Cardiac muscle cell (in vitro differentiated cells and primary cell): Measurements from ENCODE around the gene CDK4. TPM values are rescaled to one million over a fixed set of nuclear protein-coding genes. Genes with fewer than 3 reads are reported as not detected.

Experiments
- DNase-seq, 2 donors: peaks; one replicate each; pipeline versions ENCODE4 v3.0.0 to v3.0.0-alpha.2; 2010 to 2017; ENCODE audit warnings: low read depth in 1 of 2, low spot score in 1 of 2
- H3K27ac ChIP-seq: fragments of 200-600 bp; sonication (generic); 2 replicates; pipeline ENCODE4 v1.5.1; 2016
- H3K27me3 ChIP-seq: fragments of 200-600 bp; sonication (generic); 2 replicates; pipeline ENCODE4 v1.6.0; 2016; ENCODE audit warnings: control low read depth
- H3K36me3 ChIP-seq: fragments of 200-600 bp; sonication (generic); 2 replicates; pipeline ENCODE4 v1.5.1; 2016; ENCODE audit warnings: control low read depth
- H3K4me1 ChIP-seq: fragments of 200-600 bp; sonication (generic); 2 replicates; pipeline ENCODE4 v1.8.1; 2017; ENCODE audit warnings: low read depth, mild to moderate bottlenecking, mixed run types
- H3K4me3 ChIP-seq: fragments of 200-600 bp; sonication (generic); 2 replicates; pipeline ENCODE4 v1.5.1; 2016; ENCODE audit warnings: mild to moderate bottlenecking
- H3K9me3 ChIP-seq: fragments of 200-600 bp; sonication (generic); 2 replicates; pipeline ENCODE4 v1.5.1; 2017; ENCODE audit warnings: low read depth, mild to moderate bottlenecking, control low read depth
- CTCF ChIP-seq: IDR thresholded peaks from 2 replicates; pipeline ENCODE4 v1.5.1; 2012; ENCODE audit warnings: low read depth, mild to moderate bottlenecking, low read length
- polyA plus RNA-seq: library from polyadenylated mRNA; unstranded; fragments of >200 nt; fragmentation: Nextera tagmentation; extraction: Ambion mirVana; gene quantifications from 2 replicates; pipeline ENCODE4 v1.2.1, GENCODE V29; 2016
- total RNA-seq: library from RNA; depleted of rRNA; stranded (reverse); fragments of >200 nt; gene quantifications from 2 replicates; pipeline ENCODE4 v1.2.3, GENCODE V29; 2016

The CDK4 gene
- total and polyA plus RNA-seq, 2 experiments from 2014 or later, result 75.8 to 172 TPM

GRCh38 chr12:57781801-57782200, 29.7 kb upstream of the CDK4 start:
- peaks cover 6% of the 10 kb centered on the region for H3K4me1 ChIP-seq
- DNase-seq, result no peak
- no peak overlapping the region for H3K27ac ChIP-seq
- no peaks in the 10 kb centered on the region for H3K27me3 ChIP-seq
- peaks cover 10% of the 10 kb centered on the region for H3K36me3 ChIP-seq
- TF ChIP-seq CTCF, result no peak
- no peaks in the 10 kb centered on the region for H3K9me3 ChIP-seq
- no peak overlapping the region for H3K4me3 ChIP-seq

GRCh38 chr12:57781244-57781643, 29.1 kb upstream of the CDK4 start:
- no peak for TF ChIP-seq CTCF
- Histone ChIP-seq H3K4me3 (no peak overlapping the region), H3K4me1 (peaks cover 6% of the 10 kb centered on the region), H3K9me3 (no peaks in the 10 kb centered on the region), H3K27me3 (no peaks in the 10 kb centered on the region), H3K27ac (no peak overlapping the region), H3K36me3 (peaks cover 4% of the 10 kb centered on the region)
- no peak for DNase-seq

DNA sequence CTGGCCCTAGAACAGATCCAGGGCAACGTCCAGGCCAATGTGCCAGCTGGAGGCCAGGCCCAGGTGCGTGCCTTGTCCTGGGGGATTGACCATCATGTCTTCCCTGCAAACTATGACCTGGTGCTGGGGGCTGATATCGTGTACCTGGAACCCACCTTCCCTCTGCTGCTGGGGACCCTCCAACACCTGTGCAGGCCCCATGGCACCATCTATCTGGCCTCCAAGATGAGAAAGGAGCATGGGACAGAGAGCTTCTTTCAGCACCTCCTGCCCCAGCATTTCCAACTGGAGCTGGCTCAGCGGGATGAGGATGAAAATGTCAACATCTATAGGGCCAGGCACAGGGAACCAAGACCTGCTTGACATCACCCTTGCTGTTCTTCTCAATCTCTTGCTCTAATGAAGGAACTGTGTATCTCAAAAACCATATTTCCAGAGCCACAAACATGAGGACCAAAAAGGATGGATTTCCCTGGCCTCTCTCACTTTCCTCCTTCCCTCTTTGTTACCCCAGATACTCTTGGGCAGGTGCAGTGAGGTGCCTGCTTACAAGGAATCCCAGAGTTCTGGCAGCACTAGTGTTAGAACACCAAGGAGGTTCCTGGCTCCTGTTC, 28.3 kb upstream of the CDK4 start:
- no peak for TF ChIP-seq CTCF
- no peaks in the 10 kb centered on the region for H3K36me3 ChIP-seq
- H3K4me3 ChIP-seq, result no peak overlapping the region
- DNase-seq, result no peak
- H3K27me3 ChIP-seq, result no peaks in the 10 kb centered on the region
- H3K27ac ChIP-seq, result no peak overlapping the region
- no peaks in the 10 kb centered on the region for H3K9me3 ChIP-seq
- peaks cover 6% of the 10 kb centered on the region for H3K4me1 ChIP-seq

- no peak for TF ChIP-seq CTCF
- no peak overlapping the region for H3K4me3 ChIP-seq
- H3K36me3 ChIP-seq, result no peaks in the 10 kb centered on the region
- no peaks in the 10 kb centered on the region for H3K27me3 ChIP-seq
- no peak for DNase-seq
- H3K9me3 ChIP-seq, result no peaks in the 10 kb centered on the region
- H3K4me1 ChIP-seq, result peaks cover 6% of the 10 kb centered on the region
- H3K27ac ChIP-seq, result no peak overlapping the region
Observed at GRCh38 chr12:57779736-57780135, 27.6 kb upstream of the CDK4 start.

DNA sequence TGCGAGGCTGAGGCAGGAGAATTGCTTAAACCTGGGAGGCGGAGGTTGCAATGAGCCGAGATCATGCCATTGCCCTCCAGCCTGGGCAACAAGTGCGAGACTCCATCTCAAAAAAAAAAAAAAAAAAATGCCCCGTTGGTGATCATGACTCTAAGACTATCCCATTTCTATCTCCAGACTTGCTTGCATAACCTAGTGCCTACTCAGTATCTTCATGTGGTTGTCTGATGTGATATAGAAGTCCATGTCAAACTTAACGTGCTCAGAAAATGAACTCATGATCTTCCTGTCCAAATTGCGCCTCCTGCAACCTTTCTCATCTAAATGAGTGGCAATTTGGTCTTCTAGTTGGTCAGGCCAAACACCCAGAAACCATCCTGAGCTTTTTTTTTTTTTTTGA, 25.8 kb upstream of the CDK4 start:
- DNase-seq, result no peak
- Histone ChIP-seq H3K27me3 (no peaks in the 10 kb centered on the region), H3K27ac (no peak overlapping the region), H3K4me3 (no peak overlapping the region), H3K36me3 (no peaks in the 10 kb centered on the region), H3K4me1 (no peaks in the 10 kb centered on the region), H3K9me3 (no peaks in the 10 kb centered on the region)
- no peak for TF ChIP-seq CTCF
